Measurements from ENCODE around the gene RHOF.

DNA sequence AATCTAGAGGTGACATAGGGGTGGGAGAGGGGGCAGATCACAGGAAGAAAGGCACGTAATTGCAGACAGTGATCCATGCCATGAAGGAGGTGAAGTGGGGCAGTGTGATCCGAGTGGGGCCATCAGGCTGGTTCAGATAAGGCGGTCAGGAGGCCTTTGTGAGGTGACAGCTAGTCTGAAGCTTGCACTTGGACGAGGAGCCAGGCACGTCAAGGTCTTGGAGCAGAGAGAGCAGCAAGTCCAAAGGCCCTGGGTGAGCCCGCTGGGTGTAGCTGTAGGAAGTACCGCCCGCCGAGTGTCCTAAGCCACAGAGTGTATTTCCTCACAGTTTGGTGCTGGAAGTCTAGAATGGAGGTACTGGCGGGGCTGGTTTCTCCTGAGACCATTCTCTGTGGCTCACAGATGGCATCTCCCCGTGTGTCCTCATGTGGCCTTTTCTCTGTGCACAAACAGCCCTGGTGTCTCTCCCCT is 23.6 kb downstream of the RHOF start:
- TF ChIP-seq, protein P1, sequence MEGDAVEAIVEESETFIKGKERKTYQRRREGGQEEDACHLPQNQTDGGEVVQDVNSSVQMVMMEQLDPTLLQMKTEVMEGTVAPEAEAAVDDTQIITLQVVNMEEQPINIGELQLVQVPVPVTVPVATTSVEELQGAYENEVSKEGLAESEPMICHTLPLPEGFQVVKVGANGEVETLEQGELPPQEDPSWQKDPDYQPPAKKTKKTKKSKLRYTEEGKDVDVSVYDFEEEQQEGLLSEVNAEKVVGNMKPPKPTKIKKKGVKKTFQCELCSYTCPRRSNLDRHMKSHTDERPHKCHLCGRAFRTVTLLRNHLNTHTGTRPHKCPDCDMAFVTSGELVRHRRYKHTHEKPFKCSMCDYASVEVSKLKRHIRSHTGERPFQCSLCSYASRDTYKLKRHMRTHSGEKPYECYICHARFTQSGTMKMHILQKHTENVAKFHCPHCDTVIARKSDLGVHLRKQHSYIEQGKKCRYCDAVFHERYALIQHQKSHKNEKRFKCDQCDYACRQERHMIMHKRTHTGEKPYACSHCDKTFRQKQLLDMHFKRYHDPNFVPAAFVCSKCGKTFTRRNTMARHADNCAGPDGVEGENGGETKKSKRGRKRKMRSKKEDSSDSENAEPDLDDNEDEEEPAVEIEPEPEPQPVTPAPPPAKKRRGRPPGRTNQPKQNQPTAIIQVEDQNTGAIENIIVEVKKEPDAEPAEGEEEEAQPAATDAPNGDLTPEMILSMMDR (IDR thresholded peaks at IDR 0.05) = no peak
- no peak for TF ChIP-seq POLR2A (IDR thresholded peaks at IDR 0.05)
